Thyroid gland (tissue), 4 donors: ENCODE results near the gene SCN10A.

Source experiments
- POLR2A ChIP-seq, 2 donors: fragments of 450-650 bp; IDR thresholded peaks; one replicate each; pipeline ENCODE4 v1.6.1; 2017; ENCODE audit warnings: antibody characterized with exemption in 2 of 2, mild to moderate bottlenecking in 2 of 2, moderate library complexity in 1 of 2
- TF ChIP-seq, protein P1 (sequence below), 6 experiments: fragments of 200-600 bp in 3 of 6; fragments of 450-650 bp in 3 of 6; sonication (generic) in 3 of 6; IDR thresholded peaks; one replicate each; pipeline ENCODE4 v1.5.1; 2016 to 2019; ENCODE audit warnings: antibody characterized with exemption in 6 of 6, mild to moderate bottlenecking in 2 of 6, inconsistent platforms in 1 of 6, moderate library complexity in 1 of 6

DNA sequence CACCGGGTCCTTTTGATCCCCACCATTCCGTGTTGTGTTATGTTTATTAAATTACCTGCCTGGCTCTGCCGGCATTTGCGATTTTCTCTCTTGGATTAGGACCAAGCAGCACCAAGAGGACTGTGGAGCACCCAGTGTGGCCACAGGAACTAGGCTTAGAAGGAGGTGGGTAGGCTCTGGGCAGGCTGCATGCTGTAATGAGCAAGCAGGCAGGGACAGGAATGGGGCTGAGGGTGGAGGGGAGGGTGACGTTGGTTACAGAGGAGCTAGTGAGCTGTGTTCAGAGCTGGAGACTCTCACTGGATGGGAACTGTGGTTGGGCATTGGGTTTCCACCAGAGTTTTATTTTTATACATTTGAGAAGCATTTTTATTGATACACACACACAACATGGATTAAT lies 158.6 kb downstream of the SCN10A start:
- TF ChIP-seq, protein P1, sequence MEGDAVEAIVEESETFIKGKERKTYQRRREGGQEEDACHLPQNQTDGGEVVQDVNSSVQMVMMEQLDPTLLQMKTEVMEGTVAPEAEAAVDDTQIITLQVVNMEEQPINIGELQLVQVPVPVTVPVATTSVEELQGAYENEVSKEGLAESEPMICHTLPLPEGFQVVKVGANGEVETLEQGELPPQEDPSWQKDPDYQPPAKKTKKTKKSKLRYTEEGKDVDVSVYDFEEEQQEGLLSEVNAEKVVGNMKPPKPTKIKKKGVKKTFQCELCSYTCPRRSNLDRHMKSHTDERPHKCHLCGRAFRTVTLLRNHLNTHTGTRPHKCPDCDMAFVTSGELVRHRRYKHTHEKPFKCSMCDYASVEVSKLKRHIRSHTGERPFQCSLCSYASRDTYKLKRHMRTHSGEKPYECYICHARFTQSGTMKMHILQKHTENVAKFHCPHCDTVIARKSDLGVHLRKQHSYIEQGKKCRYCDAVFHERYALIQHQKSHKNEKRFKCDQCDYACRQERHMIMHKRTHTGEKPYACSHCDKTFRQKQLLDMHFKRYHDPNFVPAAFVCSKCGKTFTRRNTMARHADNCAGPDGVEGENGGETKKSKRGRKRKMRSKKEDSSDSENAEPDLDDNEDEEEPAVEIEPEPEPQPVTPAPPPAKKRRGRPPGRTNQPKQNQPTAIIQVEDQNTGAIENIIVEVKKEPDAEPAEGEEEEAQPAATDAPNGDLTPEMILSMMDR (IDR thresholded peaks at IDR 0.05): no peak
- TF ChIP-seq POLR2A (IDR thresholded peaks at IDR 0.05): no peak
